ENCODE measurements around the gene SLC51B.

The SLC51B gene

DNA sequence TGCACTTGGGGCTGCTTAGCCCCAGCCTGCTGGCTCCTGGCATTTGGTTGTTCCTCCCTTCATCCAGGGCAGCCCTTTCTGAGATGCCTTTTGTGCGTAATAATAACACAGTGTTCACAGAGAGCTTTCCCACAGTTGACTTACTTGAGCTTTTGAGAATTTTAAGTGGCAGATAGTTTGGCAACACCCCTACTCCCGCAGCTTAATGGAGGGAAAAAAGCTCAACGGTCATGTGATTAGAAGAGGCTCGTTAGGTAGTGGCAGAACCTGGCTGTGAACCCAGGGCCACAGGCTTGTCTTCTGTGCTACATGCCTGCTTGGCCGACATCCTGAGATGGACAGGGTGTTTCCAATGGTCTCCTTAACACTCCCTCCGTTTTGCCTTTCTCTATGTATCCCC, 36.1 kb downstream of the SLC51B start:
- TF ChIP-seq, protein P1, sequence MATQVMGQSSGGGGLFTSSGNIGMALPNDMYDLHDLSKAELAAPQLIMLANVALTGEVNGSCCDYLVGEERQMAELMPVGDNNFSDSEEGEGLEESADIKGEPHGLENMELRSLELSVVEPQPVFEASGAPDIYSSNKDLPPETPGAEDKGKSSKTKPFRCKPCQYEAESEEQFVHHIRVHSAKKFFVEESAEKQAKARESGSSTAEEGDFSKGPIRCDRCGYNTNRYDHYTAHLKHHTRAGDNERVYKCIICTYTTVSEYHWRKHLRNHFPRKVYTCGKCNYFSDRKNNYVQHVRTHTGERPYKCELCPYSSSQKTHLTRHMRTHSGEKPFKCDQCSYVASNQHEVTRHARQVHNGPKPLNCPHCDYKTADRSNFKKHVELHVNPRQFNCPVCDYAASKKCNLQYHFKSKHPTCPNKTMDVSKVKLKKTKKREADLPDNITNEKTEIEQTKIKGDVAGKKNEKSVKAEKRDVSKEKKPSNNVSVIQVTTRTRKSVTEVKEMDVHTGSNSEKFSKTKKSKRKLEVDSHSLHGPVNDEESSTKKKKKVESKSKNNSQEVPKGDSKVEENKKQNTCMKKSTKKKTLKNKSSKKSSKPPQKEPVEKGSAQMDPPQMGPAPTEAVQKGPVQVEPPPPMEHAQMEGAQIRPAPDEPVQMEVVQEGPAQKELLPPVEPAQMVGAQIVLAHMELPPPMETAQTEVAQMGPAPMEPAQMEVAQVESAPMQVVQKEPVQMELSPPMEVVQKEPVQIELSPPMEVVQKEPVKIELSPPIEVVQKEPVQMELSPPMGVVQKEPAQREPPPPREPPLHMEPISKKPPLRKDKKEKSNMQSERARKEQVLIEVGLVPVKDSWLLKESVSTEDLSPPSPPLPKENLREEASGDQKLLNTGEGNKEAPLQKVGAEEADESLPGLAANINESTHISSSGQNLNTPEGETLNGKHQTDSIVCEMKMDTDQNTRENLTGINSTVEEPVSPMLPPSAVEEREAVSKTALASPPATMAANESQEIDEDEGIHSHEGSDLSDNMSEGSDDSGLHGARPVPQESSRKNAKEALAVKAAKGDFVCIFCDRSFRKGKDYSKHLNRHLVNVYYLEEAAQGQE (IDR thresholded peaks at IDR 0.05; ENCODE audit: insufficient read depth in 1 of 2, low read depth in 2 of 2, low read length in 2 of 2) = no peak
- no peak for TF ChIP-seq TAF1 (IDR thresholded peaks at IDR 0.05; ENCODE audit: borderline replicate concordance, insufficient read depth, low read length)
- TF ChIP-seq SIN3A (IDR thresholded peaks at IDR 0.05; ENCODE audit: borderline replicate concordance, insufficient read depth, low read length) = no peak
- no peak for TF ChIP-seq FOXP2 (optimal IDR thresholded peaks at IDR 0.05; ENCODE audit: borderline replicate concordance, extremely low read depth, extremely low read length, insufficient read depth)

DNA sequence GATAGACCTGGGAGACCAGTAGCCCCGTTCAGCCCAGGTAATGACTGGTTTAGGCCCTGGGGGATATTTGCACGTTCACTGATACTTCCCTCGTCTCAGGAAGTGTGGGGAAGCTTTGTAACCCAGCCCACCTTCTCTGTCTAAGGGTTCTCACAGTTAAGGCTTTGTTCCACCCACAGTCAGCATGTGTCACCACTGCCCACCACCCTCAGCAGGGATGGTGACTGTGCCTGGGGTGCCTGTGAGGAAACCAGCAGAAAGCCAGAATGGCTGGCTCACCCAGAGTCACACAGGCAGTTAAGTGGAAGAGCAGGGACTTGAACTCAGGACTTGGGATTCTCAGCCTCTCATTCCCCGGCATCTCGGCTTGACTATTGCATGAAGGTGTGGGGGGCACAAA, 36.6 kb downstream of the SLC51B start:
- TF ChIP-seq POLR2AphosphoS5 (IDR thresholded peaks at IDR 0.05; ENCODE audit: low read depth, low read length) (no peak), FOXP2 (optimal IDR thresholded peaks at IDR 0.05; ENCODE audit: borderline replicate concordance, extremely low read depth, extremely low read length, insufficient read depth) (no peak), SIN3A (IDR thresholded peaks at IDR 0.05; ENCODE audit: borderline replicate concordance, insufficient read depth, low read length) (no peak), TAF1 (IDR thresholded peaks at IDR 0.05; ENCODE audit: borderline replicate concordance, insufficient read depth, low read length) (no peak)
- TF ChIP-seq, protein P1 (IDR thresholded peaks at IDR 0.05; ENCODE audit: insufficient read depth in 1 of 2, low read depth in 2 of 2, low read length in 2 of 2) = no peak

DNA sequence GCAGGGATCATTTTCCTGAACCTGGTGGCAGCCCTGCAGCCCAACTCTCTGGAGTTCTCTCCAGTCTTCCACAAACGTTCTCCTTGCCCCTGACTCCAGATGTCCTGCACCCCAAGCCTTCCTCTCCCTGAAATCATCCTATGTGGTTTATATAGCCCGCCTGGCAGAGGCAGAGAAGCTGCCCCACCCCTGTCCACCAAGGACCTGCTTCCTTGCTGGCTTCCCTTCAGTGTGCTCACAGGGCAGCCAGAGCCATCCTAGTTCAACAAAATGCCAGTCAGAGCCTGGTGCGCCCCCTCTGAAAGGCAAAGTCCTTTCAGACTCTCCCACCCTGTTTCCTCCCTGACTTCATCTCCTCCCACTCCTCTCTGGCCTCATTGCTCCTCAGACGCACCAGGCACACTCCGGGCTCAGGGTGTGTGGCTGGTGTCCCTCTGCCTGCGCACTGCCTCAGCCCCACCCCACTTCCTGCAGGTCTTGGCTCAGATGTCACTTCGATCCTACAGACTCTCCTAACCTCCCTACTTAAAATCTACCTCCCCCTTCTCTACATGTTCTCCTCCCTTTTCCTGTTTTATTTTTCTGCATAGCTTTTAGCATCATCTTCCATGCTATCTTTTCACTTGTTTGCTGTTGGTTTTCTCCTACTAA, 37.2 kb downstream of the SLC51B start:
- TF ChIP-seq SIN3A (IDR thresholded peaks at IDR 0.05; ENCODE audit: borderline replicate concordance, insufficient read depth, low read length) (no peak), POLR2AphosphoS5 (IDR thresholded peaks at IDR 0.05; ENCODE audit: low read depth, low read length) (no peak), TAF1 (IDR thresholded peaks at IDR 0.05; ENCODE audit: borderline replicate concordance, insufficient read depth, low read length) (no peak), FOXP2 (optimal IDR thresholded peaks at IDR 0.05; ENCODE audit: borderline replicate concordance, extremely low read depth, extremely low read length, insufficient read depth) (no peak)
- TF ChIP-seq, protein P1 (IDR thresholded peaks at IDR 0.05; ENCODE audit: insufficient read depth in 1 of 2, low read depth in 2 of 2, low read length in 2 of 2) = no peak

DNA sequence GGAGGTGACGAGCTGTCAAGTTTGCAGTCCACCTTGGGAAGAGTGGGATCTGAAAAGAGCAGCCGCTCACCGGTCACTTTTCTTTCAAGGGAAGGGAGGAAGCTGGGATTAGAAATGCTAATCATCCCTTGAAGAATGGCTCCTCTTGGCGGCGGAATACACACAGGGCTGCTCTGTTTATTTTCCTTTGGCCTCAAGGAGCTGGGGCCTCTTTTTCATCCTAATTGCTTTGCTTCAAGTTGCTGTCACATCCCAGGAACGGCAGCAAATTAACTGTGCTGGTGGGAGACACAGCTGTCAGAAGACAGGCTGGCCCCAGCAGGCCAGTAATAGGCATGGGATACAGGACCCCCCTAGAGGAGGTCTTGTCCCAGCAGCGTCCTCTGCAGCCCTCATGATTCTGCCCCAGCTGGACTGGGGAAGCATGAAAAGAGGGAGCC, 38.1 kb downstream of the SLC51B start:
- TF ChIP-seq, protein P1 (IDR thresholded peaks at IDR 0.05; ENCODE audit: insufficient read depth in 1 of 2, low read depth in 2 of 2, low read length in 2 of 2) = no peak
- TF ChIP-seq TAF1 (IDR thresholded peaks at IDR 0.05; ENCODE audit: borderline replicate concordance, insufficient read depth, low read length) (no peak), FOXP2 (optimal IDR thresholded peaks at IDR 0.05; ENCODE audit: borderline replicate concordance, extremely low read depth, extremely low read length, insufficient read depth) (no peak), POLR2AphosphoS5 (IDR thresholded peaks at IDR 0.05; ENCODE audit: low read depth, low read length) (no peak), SIN3A (IDR thresholded peaks at IDR 0.05; ENCODE audit: borderline replicate concordance, insufficient read depth, low read length) (no peak)
